Non-pigmented ciliary epithelial cell (primary cell): ENCODE measurements around the gene FRMD4A.
"Not testable (repeated sequence)": the region's sequence is repeated elsewhere in the genome, so short reads cannot be mapped to it uniquely, and the experiment has no call there.

Experiments
- DNase-seq: peaks from one replicate; pipeline ENCODE4 v3.0.0-alpha.2; 2010; ENCODE audit warnings: low read depth

FRMD4A gene

DNA sequence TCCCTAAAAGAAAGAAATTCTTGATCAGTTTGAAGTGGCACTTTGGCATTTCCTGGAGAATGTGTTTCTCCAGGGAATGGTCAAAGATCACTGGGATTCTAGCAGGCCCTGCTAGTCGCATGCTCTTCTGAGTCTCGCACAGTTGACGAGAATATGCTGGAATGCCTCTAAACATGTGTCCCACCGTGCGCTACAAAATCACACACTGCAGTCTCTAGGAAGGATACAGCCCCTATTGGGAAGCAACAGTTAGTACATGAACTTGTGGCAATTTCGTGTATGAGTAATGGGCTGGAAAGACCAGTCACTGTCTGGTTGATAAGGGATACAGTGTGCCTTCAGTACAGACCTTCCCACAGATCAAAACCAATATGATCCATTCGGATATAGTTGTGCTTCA, 486.1 kb downstream of the FRMD4A start:
- no peak for DNase-seq

DNA sequence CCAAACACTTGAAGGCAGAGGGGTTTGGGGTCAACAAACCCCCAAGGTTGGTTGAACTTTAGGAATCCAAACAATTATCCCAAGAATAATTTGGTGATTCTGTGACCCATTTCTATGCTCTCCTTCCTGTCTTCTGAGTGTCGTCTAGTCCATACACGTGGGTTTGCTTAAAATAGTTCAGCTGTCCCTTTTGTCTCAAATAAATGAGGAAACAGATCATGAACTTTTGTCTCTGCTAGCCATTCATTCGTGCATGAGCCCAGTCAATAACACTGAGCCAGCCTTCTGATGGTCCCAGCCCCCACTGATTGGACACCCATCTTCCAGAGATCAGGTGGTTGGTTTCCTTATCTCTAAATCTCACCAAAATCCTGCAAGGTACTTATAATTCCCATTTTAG, 488.6 kb downstream of the FRMD4A start:
- DNase-seq, result no peak

DNA sequence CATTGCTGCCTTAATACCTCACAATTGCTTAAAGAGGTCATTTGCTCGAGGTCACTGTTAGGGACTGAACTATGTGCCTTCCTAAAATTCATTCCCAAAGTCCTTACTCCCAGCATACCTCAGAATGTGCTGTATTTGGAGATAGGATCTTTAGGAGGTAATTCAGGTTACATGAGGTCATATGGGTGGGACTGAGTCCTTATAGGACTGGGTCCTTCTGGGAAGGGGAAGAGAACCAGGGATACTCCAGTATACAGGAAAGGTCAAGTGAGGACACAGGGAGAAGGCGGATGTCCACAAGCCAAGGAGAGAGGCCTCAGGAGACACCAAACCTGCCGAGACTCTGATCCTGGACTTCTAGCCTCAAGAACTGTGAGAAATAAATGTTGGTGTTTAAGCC, 490.7 kb downstream of the FRMD4A start:
- DNase-seq, result no peak

DNA sequence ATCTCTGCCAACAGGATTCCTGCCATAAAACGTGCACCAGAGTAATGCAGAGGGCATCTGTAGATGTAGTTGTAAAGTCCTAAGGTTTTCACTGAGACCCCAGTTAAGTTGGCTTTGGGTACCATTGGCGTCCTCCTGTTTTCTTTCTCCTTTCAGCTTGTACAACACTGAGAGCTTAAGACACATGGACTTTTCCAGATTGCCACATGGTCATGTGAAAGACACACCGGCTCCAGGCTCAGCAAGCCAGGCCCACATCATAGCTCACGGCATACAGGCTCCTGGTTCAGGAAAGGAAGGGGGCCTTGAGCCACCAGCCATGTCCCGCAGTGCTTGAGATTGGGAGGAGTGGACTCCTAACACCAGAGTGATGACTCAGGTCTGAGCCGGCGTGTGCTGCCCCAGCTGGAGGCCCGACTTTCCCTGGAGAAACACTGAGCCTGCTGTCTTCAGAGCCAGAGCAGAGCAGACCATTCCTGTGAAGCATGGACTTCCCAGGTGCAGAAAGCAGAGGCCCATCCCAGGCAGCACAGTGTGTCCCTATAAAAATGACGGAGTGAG, 491.2 kb downstream of the FRMD4A start:
- peak; percentile 73 for DNase-seq

DNA sequence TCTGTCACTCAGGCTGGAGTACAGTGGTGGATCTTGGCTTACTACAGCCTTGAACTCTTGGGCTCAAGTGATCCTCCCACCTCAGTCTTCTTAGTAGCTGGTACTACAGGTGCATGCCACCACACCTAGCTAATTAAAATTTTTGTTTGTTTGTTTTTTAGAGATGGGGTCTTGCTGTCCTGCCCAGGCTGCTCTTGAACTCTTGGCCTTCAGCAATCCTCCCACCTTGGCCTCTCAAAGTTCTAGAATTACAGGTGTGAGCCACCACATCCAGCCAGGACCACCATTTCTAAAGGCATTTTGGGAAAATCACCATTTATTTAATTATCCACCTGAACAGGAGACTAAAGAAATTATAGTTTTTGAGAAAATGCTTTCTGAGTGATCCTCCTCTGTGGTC, 491.7 kb downstream of the FRMD4A start:
- no peak for DNase-seq

DNA sequence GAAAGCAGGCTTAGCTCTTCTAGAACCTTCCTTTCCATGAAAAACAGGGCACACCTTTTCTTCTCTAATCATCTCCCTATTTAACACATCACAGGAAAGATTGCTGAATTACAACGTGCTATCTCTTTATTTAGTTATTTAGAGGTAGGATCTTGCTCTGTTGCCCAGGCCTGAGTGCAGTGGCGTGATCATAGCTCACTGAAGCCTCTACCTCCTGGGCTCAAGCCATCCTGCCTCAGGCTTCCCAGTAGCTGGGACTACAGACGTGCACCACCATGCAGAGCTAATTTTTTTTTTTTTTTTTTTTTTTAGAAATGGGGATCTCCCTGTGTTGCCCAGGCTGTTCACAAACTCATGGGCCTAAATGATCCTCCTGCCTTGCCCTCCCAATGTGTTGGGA, 492.8 kb downstream of the FRMD4A start:
- DNase-seq, result no peak

DNA sequence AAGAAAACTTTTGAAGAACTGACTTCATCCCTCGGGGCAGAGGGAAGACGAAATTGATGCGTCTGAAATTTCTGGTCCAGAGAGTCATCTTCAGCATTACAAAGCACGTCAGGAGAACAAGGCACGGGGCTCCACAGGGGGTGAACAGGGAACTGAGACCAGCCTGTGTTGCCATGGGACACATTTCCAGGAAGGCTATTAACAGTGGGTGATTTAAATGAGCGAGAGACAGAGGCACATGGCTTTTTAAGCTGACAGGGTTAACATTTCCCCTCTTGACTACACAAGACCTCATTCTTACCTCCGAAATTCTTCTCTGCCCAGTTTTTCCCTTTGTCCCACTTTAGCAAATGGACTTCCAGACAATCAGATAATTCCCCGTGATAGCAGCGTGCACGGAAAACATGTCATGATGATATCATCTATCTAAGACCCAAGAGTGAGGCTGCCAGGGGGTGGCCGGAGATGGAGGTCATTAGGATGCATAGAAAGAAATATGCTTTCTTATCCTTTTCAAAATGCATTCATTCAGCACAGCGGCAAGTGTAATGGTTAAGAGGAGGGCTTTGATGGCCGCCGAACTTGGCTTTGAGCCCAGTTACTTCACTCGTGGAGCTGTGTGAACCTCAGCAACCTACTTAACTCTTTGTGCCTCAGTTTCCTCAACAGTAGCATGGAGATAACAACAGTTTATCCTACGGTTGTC, 496.0 kb downstream of the FRMD4A start:
- no peak for DNase-seq

DNA sequence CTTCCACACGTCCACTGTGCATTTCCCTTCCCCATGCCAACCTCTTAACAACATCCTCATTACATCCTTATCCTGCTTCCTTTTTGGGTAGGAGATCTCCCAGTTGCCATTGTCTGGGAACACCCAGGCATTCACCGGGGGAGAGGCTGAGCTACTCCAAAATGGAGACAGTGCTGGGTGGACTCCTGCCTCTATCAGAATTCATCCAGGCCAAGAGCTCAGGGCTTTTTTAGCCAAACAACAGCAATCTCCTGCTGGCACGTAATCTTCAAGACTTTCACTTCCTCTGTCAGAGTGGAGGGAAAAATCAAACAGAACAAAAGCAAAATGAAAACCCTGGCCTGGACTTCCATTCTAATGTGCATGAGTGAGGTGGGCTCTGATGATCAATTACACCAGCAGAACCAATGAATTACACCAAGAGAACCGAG, 499.0 kb downstream of the FRMD4A start:
- DNase-seq, result no peak

DNA sequence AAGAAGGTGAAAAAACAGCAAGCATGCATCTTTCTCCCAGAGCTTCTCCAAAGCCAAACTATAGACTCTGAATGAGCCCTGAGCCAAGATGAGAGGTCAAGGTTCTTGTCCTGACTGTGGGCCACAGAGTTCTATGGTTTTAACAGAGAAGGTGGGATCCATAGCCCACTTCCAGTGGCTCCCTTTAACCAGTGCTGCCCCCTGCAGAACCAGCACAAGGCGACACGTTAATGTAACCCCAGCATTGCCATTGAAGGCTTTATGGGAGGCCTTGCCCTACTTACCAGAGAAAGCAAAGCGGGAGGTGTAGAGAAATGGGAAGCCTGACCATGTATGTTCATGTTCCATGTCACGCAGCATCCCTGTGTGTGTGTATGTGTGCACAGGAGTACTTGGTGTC, 500.3 kb downstream of the FRMD4A start:
- DNase-seq, result no peak

DNA sequence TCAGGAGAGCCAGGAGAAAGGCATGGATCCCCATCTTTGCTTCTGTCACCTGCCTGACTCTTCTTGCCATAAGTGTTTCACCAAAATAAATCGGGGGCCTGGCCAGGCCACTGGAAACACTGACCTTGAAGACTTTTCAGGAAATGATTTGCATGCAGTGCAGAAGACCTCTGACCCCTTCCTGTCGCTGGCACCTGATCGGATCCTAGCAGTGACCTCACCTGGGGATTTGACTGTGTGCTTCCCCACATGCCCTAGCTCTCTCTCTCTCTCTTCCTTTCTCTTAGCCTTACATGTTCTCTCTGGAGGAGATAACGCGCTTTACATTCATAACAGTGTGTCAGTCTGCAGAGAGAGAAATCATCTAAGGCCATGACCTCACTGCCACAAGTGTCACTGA, 500.9 kb downstream of the FRMD4A start:
- DNase-seq, result no peak

DNA sequence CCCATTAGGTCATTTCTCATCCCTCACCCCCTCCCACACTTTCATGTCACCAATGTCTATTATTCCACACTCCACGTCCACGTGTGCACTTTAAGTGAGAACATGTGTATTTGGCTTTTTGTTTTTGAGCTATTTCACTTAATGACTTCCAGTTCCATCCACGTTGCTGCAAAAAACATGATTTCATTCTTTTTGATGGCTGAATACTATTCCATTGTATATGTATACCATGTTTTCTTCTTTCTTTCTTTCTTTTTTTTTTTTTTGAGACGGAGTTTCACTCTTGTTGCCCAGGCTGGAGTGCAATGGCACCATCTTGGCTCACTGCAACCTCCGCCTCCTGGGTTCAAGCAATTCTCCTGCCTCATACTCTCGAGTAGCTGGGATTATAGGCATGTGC, 502.4 kb downstream of the FRMD4A start:
- DNase-seq, result not testable (repeated sequence)

DNA sequence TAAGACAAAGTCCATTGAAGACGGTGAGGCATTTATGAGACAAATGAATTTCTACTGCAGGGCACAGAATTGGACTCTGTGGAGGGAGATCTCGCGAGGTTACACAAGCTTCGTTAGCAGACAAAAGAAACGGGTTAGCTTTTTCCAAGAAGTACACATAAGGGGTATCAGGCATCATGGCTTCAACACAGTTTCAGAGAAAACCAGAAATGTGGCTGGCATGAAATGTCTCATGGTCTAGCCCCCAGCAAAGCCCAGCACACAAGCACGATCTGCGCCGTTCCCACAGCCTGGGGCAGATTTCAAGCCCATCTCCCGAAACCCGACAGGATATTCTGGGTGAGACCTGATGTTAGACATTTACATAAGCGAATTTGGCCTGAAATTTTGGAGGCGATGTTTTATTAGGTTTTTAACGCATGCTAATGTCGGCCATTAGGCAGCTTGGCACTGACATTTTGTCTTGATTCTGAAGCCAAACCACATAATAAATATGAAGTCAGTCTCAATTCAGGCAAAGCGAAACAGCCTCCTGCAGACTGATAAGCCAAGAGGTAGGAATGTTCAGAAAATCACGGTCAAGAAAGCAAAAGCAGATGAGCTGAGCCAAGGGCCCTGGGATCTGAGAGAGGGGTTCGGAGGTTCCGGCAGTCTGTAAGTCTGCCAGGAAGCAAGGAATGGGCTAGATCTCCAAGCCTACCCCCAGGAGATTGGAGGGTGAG, 503.5 kb downstream of the FRMD4A start:
- no peak for DNase-seq

DNA sequence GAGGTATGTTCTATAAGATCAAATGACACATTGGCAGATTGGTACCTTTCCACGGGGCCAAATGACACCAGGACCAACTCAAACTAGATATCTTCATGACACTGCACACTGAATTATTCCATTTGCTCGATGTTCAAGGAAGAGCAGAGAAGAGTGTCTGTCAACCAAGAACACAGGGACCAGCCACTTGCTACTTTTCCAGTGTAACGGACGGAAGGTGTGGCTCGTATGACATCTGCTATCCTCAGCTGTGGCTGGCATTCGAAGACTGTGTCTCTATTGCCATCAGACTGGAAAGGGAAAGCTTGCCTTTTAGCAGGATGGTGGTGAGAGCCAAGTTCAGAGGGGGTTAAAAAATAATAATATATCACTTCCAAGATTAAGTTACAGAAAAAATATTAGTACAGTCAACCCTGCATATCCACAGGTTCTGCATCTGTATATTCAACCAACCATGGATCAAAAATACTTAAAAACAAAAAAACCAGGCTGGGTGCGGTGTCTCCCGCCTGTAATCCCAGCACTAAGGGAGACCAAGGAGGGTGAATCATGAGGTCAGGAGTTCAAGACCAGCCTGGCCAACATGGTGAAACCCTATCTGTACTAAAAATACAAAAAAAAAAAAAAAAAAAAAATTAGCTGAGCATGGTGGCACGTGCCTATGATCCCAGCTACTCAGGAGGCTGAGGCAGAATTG, 506.9 kb downstream of the FRMD4A start:
- DNase-seq, result no peak

DNA sequence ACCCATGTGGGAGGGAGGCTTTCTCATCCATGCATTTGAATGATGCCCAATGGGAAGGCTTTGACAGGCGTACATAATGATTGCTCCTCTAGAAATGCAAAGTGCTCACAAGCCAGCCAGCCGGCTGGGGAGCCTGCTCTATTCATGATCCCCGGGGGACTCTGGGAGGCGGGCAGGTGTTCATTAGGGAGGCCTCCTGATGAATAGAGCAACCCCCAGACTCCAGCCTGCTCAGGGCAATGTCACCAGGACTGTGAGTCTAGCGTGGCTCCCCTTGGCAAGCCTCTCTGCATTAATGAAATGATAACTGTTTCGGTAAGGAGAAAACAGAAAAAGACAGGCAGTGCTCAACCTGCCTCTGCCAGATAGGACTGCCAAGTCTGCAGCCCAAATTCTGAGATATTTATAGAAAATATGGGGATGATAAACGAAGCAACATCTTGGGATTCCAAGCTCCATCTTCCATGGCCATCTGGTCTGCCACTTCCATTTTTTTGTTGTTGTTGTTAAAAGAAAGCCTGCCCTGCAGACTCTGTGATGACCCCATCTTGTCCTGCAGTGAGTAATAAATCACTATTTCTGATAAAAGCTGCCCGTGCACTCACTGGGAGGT, 507.5 kb downstream of the FRMD4A start:
- no peak for DNase-seq

DNA sequence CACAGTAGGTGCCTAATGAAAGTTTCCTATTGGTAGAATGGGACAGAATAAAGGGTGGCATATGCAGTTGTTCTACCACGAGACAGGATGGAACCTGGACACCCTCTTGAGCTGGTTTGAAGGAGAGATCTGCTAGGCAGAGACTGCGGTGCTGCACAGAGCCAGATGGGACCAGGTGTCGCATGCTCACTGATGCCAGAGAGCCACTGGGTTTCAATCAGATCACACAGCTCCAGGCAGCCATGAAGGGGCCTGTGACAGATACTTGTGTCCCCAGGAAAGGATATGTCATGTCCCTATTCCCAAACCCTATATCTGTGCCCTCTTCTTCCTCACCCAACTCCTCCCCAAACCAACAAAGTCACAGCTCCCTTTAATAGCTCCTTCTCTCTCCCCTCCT, 508.2 kb downstream of the FRMD4A start:
- DNase-seq, result no peak

DNA sequence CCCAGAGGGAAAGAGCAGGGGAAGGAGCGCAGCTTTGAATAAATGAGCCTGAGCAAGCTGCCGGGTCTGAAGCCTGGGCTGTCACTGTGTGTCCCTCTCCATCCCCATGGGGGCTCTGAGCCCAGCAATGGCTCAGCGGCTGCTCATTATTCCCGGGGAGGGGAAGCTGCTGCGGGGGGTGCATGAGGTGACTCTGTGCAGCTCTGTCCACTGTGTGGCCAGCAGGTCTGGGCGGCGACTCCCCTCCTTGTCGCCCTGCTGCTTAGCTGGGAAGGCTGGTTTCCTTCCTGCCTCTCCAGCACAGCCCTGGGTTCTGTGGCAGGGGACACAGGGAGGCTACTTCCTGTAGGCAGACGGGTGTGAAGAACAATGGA, 509.8 kb downstream of the FRMD4A start:
- no peak for DNase-seq

DNA sequence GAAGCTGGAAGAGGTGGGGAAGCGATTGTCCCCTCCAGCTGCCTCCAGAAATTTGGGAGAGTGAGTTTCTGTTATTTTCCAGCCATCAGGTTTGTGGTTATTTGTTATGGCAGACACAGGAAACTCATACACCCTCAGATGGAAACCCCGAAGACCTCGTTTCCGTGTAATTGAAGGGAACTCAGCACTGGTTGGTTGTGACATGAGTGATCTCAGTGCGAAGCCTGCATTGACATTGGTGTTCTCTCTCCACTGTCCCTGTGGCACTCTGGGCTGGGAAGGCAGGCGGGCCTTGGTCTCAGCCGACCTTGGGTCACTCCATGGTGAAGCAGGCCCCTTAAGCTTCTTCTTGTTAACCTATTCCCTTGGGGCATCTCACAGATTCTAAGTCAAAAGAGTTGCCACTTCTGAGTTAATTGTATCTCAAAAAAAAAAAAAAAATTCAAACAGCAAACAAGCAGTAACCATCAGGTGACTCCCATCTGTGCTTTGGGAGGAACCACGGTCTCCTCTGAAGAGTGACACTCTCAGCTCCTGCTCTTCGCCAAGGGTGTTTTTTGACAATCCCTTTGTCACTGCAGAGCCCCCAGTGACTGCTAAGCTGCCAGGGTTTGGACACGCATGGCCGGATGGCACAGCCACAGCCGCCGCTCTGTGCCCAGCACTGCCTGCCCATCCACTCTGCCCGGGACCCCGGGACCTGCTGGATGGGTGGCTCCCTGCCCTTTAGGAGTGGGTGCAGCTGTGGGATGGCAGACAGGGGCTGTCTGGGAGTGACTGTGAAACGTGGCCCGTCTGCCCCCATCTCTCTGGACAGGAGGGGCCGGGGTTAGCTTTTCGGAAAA, 510.4 kb downstream of the FRMD4A start:
- DNase-seq, result no peak

DNA sequence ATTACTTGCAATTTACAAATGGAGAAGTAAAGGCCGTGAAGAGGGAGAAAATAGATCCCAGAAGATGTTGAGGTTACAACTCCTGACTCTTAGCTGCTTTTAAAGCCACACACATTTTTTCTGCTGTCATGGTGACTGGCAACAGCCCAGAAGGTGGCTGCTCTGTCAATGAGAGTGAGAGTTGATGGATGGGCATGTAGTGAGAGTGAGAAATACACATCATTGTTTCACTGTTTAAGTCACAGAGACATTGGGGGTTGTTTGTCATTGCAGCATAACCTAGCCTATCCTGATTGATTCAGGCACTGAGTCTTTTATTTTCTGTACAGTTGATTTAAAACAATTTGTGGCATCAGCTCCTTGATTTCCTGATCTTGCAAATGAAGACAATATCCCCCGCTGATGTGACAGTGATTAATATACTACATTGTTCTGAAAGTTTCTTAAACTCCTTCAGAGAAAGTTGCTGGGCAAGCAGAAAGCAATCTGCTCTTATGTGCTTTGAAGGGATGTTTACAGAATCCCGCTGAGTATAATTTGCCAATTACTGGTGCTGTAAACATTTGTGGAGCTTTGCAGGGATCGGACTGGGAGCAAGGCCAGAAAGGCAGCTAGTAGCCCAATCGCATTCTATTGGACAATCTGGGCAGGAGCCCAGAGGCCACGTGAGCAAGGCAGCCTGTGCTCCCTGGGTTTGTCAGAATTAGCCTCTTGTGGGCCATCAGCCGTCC, 514.4 kb downstream of the FRMD4A start:
- no peak for DNase-seq

DNA sequence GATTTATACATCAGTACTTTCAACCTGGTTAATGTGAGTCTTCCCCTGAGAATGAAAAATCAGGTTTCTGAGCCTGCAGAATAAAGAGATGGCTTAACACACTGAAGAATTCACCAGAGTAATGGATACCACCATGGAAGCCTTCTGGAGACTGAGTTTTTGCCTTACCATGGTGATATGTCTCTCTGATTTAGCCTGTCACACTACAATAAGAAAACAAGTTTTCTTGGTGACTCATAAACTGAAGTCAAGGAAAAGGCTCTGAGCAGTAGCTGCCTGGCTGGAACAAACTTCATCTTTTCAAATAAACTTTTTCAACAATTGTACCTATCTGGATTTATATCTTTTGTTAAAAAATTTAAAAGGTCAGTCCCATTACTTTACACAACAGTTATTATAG, 515.0 kb downstream of the FRMD4A start:
- no peak for DNase-seq

DNA sequence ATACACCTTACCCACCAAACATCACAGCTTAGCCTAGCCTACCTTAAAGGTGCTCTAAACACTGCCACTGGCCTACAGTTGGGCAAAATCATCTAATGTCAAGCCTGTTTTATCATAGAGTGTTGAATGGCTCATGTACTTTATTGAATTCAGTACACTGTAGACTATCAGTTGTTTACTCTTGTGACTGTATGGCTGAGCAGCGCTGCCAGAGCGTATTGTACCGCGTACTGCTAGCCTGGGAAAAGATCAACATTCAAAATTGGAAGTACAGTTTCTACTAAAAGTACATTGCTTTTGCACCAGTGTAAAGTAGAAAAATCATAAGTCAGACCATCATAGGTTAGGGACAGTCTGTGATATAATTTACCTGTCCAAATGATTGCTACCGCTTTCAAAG, 517.2 kb downstream of the FRMD4A start:
- no peak for DNase-seq

DNA sequence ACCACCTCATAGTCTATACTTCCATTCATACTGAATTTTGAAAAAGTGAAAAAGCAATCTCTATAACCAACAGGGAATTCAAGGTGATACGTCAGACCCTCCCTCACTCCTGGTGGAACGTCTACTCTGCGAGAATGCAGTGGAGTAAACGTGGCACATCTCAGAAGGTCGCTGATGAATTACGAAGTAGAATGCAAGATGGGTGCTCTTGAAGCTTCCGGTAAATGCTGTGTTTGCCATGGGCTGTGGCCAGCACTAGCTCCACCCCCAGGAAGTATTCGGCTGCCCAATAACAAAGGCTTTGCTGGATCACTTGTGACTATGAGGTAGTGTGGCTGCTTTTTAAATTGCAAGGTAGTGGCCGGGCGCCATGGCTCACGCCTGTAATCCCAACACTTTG, 517.9 kb downstream of the FRMD4A start:
- no peak for DNase-seq
